Fibroblast of gingiva (primary cell): ENCODE measurements around the gene GNAZ.

Source experiments
- DNase-seq: peaks from one replicate; pipeline ENCODE4 v3.0.0-alpha.2; 2011; ENCODE audit warnings: low read depth

GNAZ gene

GRCh38 chr22:23076896-23077572 lies 6.7 kb downstream of the GNAZ start:
- DNase-seq: no peak

- no peak for DNase-seq
These were observed 7.5 kb downstream of the GNAZ start for GRCh38 chr22:23077627-23078461.

DNA sequence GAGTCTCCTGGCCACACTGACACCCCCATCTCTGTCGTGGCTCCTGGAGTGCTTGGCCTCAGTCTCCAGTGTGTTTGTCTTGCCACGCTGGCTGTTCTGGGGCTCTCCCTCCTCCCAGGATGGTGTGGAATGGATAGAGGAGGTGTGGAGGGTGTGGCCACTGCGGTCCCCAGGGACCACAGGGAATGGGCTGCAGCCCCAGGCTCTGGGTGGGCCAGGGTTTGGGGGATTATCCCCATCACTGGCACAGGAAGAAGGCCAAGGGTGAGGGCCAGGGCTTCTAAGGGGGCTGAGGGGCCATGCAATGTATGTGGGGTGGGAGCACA lies 8.1 kb downstream of the GNAZ start:
- DNase-seq: no peak

DNA sequence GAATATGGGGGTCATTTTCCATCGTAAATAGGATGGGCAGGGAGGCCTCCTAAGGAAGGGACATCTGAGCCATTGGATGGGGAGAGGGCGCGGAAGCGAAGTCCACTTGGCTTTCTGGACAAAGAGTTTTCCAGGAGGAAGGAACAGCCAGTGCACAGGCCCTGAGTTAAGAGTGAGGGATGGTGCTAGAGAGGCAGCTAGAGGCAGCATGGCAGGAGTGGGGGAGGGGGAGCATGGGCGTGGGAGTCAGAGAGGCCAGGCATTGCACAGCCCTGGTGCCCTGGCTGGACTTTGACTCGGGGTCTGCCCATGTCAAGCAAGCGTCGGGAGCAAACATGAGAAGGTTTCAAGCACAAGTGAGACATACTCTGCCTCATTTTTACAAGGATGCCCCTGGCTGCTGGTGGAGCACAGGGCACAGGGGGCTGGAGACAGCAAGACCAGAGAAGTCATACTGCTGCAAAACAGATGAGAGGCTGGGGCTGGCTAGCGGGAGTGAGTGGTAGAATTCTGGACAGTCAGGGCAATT lies 9.0 kb downstream of the GNAZ start:
- DNase-seq: no peak

- DNase-seq: no peak
These were observed 9.6 kb downstream of the GNAZ start for GRCh38 chr22:23079814-23080521.

DNA sequence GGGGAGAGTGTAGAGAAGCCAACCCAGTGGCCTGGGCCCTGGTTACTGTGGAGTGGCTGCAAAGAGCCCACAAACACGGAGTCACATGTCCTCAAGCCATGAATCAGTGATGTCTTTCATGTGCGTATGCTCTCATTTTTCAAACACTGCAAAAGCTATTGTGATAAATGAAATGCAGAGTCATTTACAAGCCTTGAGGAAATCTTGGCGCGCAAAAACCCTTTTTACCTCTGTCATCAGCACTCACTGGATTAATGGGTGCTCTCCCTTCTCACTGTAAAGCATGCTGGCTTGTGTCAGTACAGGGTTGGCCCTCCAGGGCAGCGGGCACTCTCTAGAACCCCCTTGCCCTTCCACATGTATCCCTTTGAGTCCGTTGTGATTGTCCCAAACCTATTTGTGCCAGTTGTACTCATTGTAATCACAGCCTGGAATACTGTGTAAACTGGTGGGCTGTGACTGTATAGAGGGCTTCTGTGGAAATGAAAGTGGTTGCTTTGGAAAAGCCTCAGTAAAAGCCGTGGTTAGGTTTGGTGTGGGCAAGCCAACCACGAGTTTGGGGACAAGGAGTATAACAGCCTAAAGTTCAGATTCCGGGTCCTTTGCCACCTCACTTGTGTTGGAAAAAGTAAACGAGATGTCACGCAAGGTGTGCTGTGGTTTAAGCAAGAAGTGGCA lies 10.4 kb downstream of the GNAZ start:
- no peak for DNase-seq

- DNase-seq: no peak
These were observed 12.4 kb downstream of the GNAZ start for GRCh38 chr22:23082534-23083314.

GRCh38 chr22:23083315-23084021 lies 13.1 kb downstream of the GNAZ start:
- no peak for DNase-seq

- no peak for DNase-seq
These were observed 14.4 kb downstream of the GNAZ start for GRCh38 chr22:23084453-23085350.

GRCh38 chr22:23085351-23085671 lies 15.0 kb downstream of the GNAZ start:
- DNase-seq: no peak

DNA sequence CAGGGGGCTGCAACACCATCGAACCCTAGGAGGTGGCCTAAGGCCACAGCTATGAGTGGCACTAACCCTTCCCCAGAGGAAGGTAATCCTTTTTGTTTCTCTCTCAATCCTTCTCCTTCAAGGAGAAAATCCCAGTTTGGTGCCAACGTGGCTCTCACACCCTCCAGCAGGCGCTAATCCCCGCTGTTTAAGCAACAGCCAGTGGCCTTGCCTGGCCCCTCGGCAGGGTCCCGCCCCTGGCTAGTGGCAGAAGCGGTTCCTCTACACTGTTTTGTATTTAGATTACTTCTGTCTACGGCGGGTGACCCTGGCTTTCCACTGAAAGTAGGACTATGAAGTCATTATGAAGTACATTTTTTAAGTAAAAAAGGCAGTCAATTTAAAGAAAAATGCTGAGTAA lies 15.5 kb downstream of the GNAZ start:
- DNase-seq: no peak

- no peak for DNase-seq
These were observed 15.9 kb downstream of the GNAZ start for GRCh38 chr22:23086263-23086662.

DNA sequence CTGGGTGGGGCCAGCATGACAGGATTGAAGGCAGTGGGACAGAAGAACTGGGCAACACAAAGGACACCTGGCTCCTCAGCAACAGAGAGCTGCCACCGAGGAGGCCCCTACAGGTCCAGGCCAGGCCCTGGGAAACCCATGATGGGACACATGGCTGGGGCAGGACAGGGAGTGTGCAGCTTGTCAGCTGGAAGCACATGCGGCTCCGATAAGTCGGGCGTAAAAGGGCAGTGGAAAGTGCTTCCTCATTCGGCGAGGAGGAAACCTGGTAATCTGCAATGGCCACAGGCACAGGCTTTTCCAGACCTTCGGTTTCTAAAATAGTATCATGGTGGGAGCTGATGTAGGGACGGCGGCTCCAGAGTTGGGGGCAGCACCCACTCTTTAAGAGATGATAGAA lies 16.5 kb downstream of the GNAZ start:
- no peak for DNase-seq

DNA sequence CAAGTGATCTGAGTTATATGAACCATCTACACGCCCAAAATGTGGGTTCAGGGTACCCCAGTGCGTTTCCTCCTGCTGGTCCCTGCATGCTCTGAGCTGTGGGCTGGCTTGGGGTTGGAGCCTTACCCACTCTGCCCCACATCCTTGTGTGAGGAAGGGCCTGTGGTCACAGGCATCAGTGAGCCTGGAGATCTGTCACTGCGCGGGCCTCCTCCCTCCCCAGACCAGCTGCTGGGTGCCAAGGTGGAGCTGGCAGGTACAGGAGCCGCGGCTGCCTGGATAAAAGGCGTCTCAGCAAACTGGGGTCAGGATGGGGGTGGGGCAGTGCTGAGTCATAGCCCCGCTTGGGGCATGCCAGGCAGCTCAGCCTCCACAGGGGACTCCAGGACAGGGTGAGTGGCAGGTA lies 17.9 kb downstream of the GNAZ start:
- DNase-seq: no peak

GRCh38 chr22:23089010-23089409 lies 18.7 kb downstream of the GNAZ start:
- DNase-seq: no peak

- no peak for DNase-seq
These were observed 19.5 kb downstream of the GNAZ start for GRCh38 chr22:23089633-23090456.

DNA sequence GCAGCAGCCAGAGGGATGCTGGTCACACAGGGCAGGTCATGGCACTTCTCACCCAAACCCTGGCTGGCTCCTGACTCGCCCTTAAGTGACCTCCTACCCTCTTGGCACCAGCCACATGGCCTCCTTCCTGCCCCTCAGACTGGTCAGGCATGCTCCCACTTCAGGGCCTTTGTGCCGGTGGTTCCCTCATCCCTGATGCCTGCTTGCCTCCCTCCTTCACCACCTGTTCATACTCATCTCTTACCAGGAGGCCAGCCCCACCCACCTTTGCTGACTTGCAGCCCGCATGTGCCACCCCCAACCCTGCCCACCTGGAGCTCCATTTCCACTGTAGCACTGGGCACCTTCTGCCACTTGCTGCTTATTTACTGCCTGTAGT lies 20.1 kb downstream of the GNAZ start:
- DNase-seq: no peak

DNA sequence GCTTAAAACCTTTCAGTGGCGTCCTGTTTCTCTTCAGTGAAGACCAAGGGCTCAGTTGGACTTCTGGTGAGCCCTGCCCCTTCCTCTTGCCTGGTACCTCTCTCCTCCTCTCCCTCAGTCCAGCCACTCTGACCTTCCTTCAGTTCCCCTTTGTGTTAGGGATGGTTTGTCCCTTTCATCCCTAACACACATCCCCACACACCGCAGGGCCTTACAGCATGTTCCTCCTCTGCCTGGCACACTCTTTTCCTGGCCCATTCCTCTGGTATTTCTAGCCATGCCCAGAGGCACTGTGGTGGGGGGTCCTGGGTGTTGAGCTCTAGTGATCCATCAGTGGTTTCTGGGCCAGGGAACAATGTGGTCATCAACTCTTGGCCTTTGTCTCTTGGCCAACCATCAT lies 21.4 kb downstream of the GNAZ start:
- DNase-seq: no peak
